AG04449 (cell line): ENCODE results near the gene SYNJ2.

Experiments
- CTCF ChIA-PET: fragments of 350-600 bp; formaldehyde crosslinking; extraction: SDS; loops from one replicate; lab custom pipeline; 2021; ENCODE audit warnings: antibody characterized with exemption; lab: Yijun Ruan, JAX
- POLR2A ChIA-PET: fragments of 400-600, 350-600 bp; formaldehyde crosslinking; extraction: SDS; loops from one replicate; lab custom pipeline; 2020; ENCODE audit warnings: antibody characterized with exemption, inconsistent platforms; lab: Yijun Ruan, JAX
- DNase-seq: peaks from one replicate; pipeline ENCODE4 v3.0.0-alpha.2; 2010; ENCODE audit warnings: low read depth, low spot score
- H3K4me3 ChIP-seq: 2 replicates; pipeline ENCODE4 v1.5.1; 2011; ENCODE audit warnings: low read depth, mild to moderate bottlenecking, control low read depth, low read length
- TF ChIP-seq, protein P1 (sequence below): IDR thresholded peaks from one replicate; pipeline ENCODE4 v1.5.1; 2011; ENCODE audit warnings: mild to moderate bottlenecking, moderate library complexity, low read length, control low read depth, inconsistent platforms; ENCODE audit not compliant: insufficient read depth; ENCODE audit errors: missing control alignments

The SYNJ2 gene

DNA sequence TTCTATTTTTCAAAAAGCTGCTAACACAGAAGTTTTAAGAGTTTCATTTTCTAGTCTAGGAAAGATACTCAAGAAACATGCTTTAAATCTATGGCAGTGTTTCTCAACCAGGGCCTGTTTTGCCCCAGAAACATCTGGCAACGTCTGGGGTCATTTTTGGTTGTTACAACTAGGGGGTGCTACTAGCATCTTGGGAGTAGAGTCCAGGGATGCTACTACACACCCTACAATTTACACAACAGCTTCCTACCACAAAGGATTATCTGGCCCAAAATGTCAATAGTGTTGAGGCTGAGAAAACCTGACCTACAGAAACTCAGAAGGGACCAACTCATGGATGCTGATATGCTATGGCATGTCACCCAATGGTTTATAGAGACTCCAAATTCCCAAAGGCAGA lies 162.0 kb downstream of the SYNJ2 start:
- no peak for DNase-seq
- CTCF ChIA-PET: interaction anchor here (1.2 to 1.6 kb wide), 3 partner anchors 11 to 62 kb away, joined by 4 to 17 read pairs (median 5); no protein-coding TSS in a partner anchor
- POLR2A ChIA-PET: no interaction called here
- no peak overlapping the region for H3K4me3 ChIP-seq
- TF ChIP-seq, protein P1, sequence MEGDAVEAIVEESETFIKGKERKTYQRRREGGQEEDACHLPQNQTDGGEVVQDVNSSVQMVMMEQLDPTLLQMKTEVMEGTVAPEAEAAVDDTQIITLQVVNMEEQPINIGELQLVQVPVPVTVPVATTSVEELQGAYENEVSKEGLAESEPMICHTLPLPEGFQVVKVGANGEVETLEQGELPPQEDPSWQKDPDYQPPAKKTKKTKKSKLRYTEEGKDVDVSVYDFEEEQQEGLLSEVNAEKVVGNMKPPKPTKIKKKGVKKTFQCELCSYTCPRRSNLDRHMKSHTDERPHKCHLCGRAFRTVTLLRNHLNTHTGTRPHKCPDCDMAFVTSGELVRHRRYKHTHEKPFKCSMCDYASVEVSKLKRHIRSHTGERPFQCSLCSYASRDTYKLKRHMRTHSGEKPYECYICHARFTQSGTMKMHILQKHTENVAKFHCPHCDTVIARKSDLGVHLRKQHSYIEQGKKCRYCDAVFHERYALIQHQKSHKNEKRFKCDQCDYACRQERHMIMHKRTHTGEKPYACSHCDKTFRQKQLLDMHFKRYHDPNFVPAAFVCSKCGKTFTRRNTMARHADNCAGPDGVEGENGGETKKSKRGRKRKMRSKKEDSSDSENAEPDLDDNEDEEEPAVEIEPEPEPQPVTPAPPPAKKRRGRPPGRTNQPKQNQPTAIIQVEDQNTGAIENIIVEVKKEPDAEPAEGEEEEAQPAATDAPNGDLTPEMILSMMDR: no peak
